HEK293 (cell line): ENCODE results near the gene MAPK12.

ENCODE experiments used
- BCL11A ChIP-seq: fragments of 450-650 bp; formaldehyde crosslinking; IDR thresholded peaks from 2 replicates; pipeline ENCODE4 v1.5.1; 2016; ENCODE audit warnings: low read depth, missing biosample characterization, missing genetic modification characterization
- MEIS1 ChIP-seq: sonication (generic); formaldehyde crosslinking; IDR thresholded peaks from 2 replicates; pipeline ENCODE4 v1.8.1; 2022; ENCODE audit warnings: missing genetic modification reagents, mild to moderate bottlenecking, borderline replicate concordance
- PRDM1 ChIP-seq: fragments of 450-650 bp; formaldehyde crosslinking; IDR thresholded peaks from 2 replicates; pipeline ENCODE4; 2016; ENCODE audit warnings: missing biosample characterization, missing genetic modification characterization
- ZBTB17 ChIP-seq: fragments of 450-650 bp; formaldehyde crosslinking; IDR thresholded peaks from 2 replicates; pipeline ENCODE4 v1.5.1; 2016; ENCODE audit warnings: missing biosample characterization, missing genetic modification characterization
- ZBTB48 ChIP-seq: fragments of 450-650 bp; formaldehyde crosslinking; IDR thresholded peaks from 2 replicates; pipeline ENCODE4 v1.5.1; 2016; ENCODE audit warnings: missing biosample characterization, missing genetic modification characterization
- ZEB2 ChIP-seq: fragments of 450-650 bp; formaldehyde crosslinking; IDR thresholded peaks from 2 replicates; pipeline ENCODE4 v1.5.1; 2016; ENCODE audit warnings: missing biosample characterization, missing genetic modification characterization
- ZIC2 ChIP-seq: fragments of 450-650 bp; formaldehyde crosslinking; IDR thresholded peaks from 2 replicates; pipeline ENCODE4 v1.5.1; 2016; ENCODE audit warnings: missing biosample characterization, missing genetic modification characterization
- ZNF138 ChIP-seq: fragments of 450-650 bp; formaldehyde crosslinking; IDR thresholded peaks from 2 replicates; pipeline ENCODE4 v1.5.1; 2016; ENCODE audit warnings: missing biosample characterization, missing genetic modification characterization, borderline replicate concordance
- ZNF202 ChIP-seq: fragments of 450-650 bp; formaldehyde crosslinking; IDR thresholded peaks from 2 replicates; pipeline ENCODE4 v1.5.1; 2016; ENCODE audit warnings: missing biosample characterization, missing genetic modification characterization, borderline replicate concordance
- ZNF211 ChIP-seq: fragments of 450-650 bp; formaldehyde crosslinking; IDR thresholded peaks from 2 replicates; pipeline ENCODE4 v1.5.1; 2016; ENCODE audit warnings: low read depth, missing biosample characterization, missing genetic modification characterization
- ZNF223 ChIP-seq: fragments of 450-650 bp; formaldehyde crosslinking; IDR thresholded peaks from 2 replicates; pipeline ENCODE4 v1.5.1; 2016; ENCODE audit warnings: missing biosample characterization, missing genetic modification characterization
- ZNF248 ChIP-seq: fragments of 450-650 bp; formaldehyde crosslinking; IDR thresholded peaks from 2 replicates; pipeline ENCODE4 v1.5.1; 2017; ENCODE audit warnings: missing biosample characterization, missing genetic modification characterization
- ZNF280D ChIP-seq: fragments of 450-650 bp; formaldehyde crosslinking; IDR thresholded peaks from 2 replicates; pipeline ENCODE4 v1.5.1; 2016; ENCODE audit warnings: missing biosample characterization, missing genetic modification characterization
- ZNF292 ChIP-seq: fragments of 450-650 bp; formaldehyde crosslinking; IDR thresholded peaks from 2 replicates; pipeline ENCODE4 v1.5.1; 2016; ENCODE audit warnings: low read depth, missing biosample characterization, missing genetic modification characterization, borderline replicate concordance
- ZNF549 ChIP-seq: fragments of 450-650 bp; IDR thresholded peaks from 2 replicates; pipeline ENCODE4 v1.5.1; 2018; ENCODE audit warnings: missing biosample characterization, missing genetic modification characterization, mild to moderate bottlenecking, inconsistent platforms, moderate library complexity
- ZNF571 ChIP-seq: fragments of 450-650 bp; formaldehyde crosslinking; IDR thresholded peaks from 2 replicates; pipeline ENCODE4 v1.5.0; 2017; ENCODE audit warnings: missing biosample characterization, missing genetic modification characterization
- ZNF621 ChIP-seq: fragments of 450-650 bp; formaldehyde crosslinking; IDR thresholded peaks from 2 replicates; pipeline ENCODE4 v1.5.1; 2017; ENCODE audit warnings: missing biosample characterization, missing genetic modification characterization
- ZNF658 ChIP-seq: fragments of 450-650 bp; formaldehyde crosslinking; IDR thresholded peaks from 2 replicates; pipeline ENCODE4; 2016; ENCODE audit warnings: missing biosample characterization, missing genetic modification characterization
- ZNF664 ChIP-seq: fragments of 450-650 bp; formaldehyde crosslinking; IDR thresholded peaks from 2 replicates; pipeline ENCODE4 v1.5.1; 2016; ENCODE audit warnings: missing biosample characterization, missing genetic modification characterization
- ZNF677 ChIP-seq: fragments of 450-650 bp; IDR thresholded peaks from 2 replicates; pipeline ENCODE4 v1.5.0; 2018; ENCODE audit warnings: missing biosample characterization, mild to moderate bottlenecking, missing genetic modification characterization, moderate library complexity
- ZNF776 ChIP-seq: fragments of 450-650 bp; formaldehyde crosslinking; IDR thresholded peaks from 2 replicates; pipeline ENCODE4 v1.5.0; 2017; ENCODE audit warnings: missing biosample characterization, missing genetic modification characterization, borderline replicate concordance
- TF ChIP-seq, protein P1 (sequence below): fragments of 450-650 bp; formaldehyde crosslinking; IDR thresholded peaks from 2 replicates; pipeline ENCODE4 v1.5.1; 2016; ENCODE audit warnings: missing biosample characterization, missing genetic modification characterization
- TF ChIP-seq, protein P2 (sequence below): fragments of 450-650 bp; formaldehyde crosslinking; IDR thresholded peaks from 2 replicates; pipeline ENCODE4 v1.5.1; 2016; ENCODE audit warnings: missing biosample characterization, missing genetic modification characterization
- TF ChIP-seq, protein P3 (sequence below): fragments of 450-650 bp; formaldehyde crosslinking; IDR thresholded peaks from 2 replicates; pipeline ENCODE4 v1.5.1; 2016; ENCODE audit warnings: missing biosample characterization, missing genetic modification characterization
- TF ChIP-seq, protein P4 (sequence below): sonication (generic); formaldehyde crosslinking; IDR thresholded peaks from 2 replicates; pipeline ENCODE4 v1.8.1; 2022; ENCODE audit warnings: mild to moderate bottlenecking, moderate library complexity, missing genetic modification reagents

The MAPK12 gene

DNA sequence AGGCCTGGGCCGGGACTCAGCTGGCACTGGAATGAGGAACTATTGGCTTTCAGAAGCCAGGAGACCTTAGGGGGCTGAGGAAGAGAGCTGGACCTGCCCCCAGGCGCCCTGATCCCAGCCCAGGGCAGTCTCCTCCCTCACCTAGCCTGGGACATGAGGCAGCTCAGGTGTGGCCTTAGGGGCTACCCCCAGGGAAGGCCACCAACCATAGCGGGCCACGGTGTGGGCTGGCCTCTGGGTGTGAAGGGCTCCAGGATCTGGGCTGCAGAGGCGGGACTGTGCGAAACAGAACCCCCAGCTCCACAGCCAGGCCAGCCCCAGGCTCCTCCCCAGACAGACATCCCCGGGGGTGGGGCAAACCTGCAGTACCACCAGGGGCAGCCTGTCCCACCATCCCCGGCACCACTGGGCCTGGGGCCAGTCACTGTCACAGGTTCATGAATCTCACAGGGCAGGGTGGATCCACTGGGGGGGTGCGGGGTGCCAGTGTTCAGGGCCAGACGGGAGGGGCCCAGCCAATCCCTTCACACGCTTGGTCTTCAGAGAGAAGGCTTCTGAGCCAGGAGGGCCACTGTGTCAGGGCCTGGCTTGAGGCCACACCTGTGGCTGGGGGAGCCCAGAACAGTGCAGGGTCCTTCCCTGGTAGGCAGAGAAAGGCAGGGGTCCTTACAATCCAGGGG lies 42.5 kb upstream of the MAPK12 start (continued):
- TF ChIP-seq, protein P1, sequence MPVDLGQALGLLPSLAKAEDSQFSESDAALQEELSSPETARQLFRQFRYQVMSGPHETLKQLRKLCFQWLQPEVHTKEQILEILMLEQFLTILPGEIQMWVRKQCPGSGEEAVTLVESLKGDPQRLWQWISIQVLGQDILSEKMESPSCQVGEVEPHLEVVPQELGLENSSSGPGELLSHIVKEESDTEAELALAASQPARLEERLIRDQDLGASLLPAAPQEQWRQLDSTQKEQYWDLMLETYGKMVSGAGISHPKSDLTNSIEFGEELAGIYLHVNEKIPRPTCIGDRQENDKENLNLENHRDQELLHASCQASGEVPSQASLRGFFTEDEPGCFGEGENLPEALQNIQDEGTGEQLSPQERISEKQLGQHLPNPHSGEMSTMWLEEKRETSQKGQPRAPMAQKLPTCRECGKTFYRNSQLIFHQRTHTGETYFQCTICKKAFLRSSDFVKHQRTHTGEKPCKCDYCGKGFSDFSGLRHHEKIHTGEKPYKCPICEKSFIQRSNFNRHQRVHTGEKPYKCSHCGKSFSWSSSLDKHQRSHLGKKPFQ (tag by site-specific recombination): no peak
- TF ChIP-seq BCL11A (tag by site-specific recombination): no peak
- TF ChIP-seq ZNF223 (tag by site-specific recombination): no peak
- TF ChIP-seq ZNF549 (tag by site-specific recombination): no peak
- no peak for TF ChIP-seq MEIS1
- TF ChIP-seq ZNF776: no peak
- no peak for TF ChIP-seq ZEB2 (tag by site-specific recombination)
- no peak for TF ChIP-seq ZNF211 (tag by site-specific recombination)
- TF ChIP-seq ZNF677: no peak
- no peak for TF ChIP-seq ZNF664 (tag by site-specific recombination)
- TF ChIP-seq, protein P2, sequence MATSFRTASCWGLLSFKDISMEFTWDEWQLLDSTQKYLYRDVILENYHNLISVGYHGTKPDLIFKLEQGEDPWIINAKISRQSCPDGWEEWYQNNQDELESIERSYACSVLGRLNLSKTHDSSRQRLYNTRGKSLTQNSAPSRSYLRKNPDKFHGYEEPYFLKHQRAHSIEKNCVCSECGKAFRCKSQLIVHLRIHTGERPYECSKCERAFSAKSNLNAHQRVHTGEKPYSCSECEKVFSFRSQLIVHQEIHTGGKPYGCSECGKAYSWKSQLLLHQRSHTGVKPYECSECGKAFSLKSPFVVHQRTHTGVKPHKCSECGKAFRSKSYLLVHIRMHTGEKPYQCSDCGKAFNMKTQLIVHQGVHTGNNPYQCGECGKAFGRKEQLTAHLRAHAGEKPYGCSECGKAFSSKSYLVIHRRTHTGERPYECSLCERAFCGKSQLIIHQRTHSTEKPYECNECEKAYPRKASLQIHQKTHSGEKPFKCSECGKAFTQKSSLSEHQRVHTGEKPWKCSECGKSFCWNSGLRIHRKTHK (tag by site-specific recombination): no peak
- TF ChIP-seq, protein P3, sequence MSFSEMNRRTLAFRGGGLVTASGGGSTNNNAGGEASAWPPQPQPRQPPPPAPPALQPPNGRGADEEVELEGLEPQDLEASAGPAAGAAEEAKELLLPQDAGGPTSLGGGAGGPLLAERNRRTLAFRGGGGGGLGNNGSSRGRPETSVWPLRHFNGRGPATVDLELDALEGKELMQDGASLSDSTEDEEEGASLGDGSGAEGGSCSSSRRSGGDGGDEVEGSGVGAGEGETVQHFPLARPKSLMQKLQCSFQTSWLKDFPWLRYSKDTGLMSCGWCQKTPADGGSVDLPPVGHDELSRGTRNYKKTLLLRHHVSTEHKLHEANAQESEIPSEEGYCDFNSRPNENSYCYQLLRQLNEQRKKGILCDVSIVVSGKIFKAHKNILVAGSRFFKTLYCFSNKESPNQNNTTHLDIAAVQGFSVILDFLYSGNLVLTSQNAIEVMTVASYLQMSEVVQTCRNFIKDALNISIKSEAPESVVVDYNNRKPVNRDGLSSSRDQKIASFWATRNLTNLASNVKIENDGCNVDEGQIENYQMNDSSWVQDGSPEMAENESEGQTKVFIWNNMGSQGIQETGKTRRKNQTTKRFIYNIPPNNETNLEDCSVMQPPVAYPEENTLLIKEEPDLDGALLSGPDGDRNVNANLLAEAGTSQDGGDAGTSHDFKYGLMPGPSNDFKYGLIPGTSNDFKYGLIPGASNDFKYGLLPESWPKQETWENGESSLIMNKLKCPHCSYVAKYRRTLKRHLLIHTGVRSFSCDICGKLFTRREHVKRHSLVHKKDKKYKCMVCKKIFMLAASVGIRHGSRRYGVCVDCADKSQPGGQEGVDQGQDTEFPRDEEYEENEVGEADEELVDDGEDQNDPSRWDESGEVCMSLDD (tag by site-specific recombination): peak; percentile 57; the same call in 1 of the 2 replicates
- TF ChIP-seq ZNF280D: no peak
- TF ChIP-seq ZNF292 (tag by site-specific recombination): no peak
- TF ChIP-seq ZNF621: no peak
- no peak for TF ChIP-seq ZNF248 (tag by site-specific recombination)
- no peak for TF ChIP-seq ZNF202
- 0 out of 2 replicates have a peak, but pooled peaks have one; percentile 14 for TF ChIP-seq ZBTB48 (tag by site-specific recombination)
- no peak for TF ChIP-seq ZNF138
- no peak for TF ChIP-seq ZNF658 (tag by site-specific recombination)
- TF ChIP-seq ZBTB17: no peak
- TF ChIP-seq ZIC2: 0 out of 2 replicates have a peak, but pooled peaks have one; percentile 0
- TF ChIP-seq PRDM1 (tag by site-specific recombination): no peak
- TF ChIP-seq, protein P4, sequence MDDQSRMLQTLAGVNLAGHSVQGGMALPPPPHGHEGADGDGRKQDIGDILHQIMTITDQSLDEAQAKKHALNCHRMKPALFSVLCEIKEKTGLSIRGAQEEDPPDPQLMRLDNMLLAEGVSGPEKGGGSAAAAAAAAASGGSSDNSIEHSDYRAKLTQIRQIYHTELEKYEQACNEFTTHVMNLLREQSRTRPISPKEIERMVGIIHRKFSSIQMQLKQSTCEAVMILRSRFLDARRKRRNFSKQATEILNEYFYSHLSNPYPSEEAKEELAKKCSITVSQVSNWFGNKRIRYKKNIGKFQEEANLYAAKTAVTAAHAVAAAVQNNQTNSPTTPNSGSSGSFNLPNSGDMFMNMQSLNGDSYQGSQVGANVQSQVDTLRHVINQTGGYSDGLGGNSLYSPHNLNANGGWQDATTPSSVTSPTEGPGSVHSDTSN (CRISPR knock-in tag): no peak
- no peak for TF ChIP-seq ZNF571 (tag by site-specific recombination)
